ENCODE results near the gene TEDC1. TPM values are rescaled to one million over a fixed set of nuclear protein-coding genes. Genes with fewer than 3 reads are reported as not detected.

The TEDC1 gene
- total RNA-seq, 1 donor from 2014 or later = 13.6 TPM

DNA sequence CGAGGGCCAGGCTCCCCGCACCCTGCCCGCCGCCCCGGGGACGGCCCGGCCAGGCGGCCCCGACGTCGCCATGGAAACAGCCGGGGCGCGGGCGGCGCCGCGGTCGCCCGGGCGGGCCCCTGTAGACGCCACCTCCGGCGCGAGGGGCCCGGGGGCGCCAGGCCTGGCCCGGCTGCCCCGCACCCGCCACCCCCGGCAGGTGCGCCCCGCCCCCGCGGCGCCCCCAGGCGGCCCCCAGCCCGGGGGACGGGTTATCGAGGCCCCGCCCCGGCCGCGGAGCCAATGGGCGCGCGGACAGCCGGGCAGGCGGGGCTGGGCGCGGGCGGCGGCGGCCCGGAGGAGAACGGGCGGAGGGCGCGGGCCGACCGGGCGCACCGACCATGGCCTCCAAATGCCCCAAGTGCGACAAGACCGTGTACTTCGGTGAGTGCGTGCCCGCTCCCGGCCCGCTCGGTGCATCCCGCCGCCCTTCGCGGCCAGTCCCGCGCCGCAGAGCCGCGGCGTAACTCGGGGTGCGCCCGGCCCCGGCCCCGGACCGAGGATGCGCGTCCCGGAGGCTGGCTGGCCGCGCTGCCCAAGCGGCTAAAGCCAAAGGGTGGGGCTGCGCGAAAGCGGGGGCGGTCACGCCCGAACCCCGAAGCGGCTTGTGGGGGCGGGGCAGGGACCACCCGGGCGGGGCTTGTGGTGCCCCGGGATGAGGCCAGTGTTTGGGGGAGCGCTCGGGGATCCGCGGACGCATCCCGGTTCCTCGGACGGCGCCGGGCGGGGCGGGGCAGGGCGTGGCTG lies 16.4 kb upstream of the TEDC1 start, which contains the start of gene CRIP2:
CRIP2 (plus strand) TSS at position 339 of the 786 bp plus-strand sequence; CDS start at position 381, 42 bp downstream.
- TF ChIP-seq CTCF (IDR thresholded peaks at IDR 0.05; ENCODE audit: unreplicated experiment) = no peak
- Mint-ChIP-seq H3K4me3 (peak within 1 kb of the TSS; percentile 62), H3K4me1 (peaks cover 18% of the 10 kb centered on the region), H3K9me3 (no peaks in the 10 kb centered on the region), H3K27ac (no peak within 1 kb of the TSS), H3K36me3 (no peaks in the 10 kb centered on the region), H3K27me3 (ENCODE audit: low read depth) (peaks cover 27% of the 10 kb centered on the region)
- DNase-seq (ENCODE audit: low spot score in 2 of 2, unreplicated experiment in 2 of 2) = peak in 1 of 2 experiments; percentile 62

GRCh38 chr14:105475269-105476096 lies 15.6 kb upstream of the TEDC1 start:
- H3K27ac Mint-ChIP-seq = no peak overlapping the region
- peaks cover 35% of the 10 kb centered on the region for H3K27me3 Mint-ChIP-seq (ENCODE audit: low read depth)
- DNase-seq (ENCODE audit: low spot score in 2 of 2, unreplicated experiment in 2 of 2) = no peak
- peaks cover 21% of the 10 kb centered on the region for H3K4me1 Mint-ChIP-seq
- H3K4me3 Mint-ChIP-seq = peak overlapping the region; percentile 62
- no peaks in the 10 kb centered on the region for H3K36me3 Mint-ChIP-seq
- H3K9me3 Mint-ChIP-seq = no peaks in the 10 kb centered on the region
- TF ChIP-seq CTCF (IDR thresholded peaks at IDR 0.05; ENCODE audit: unreplicated experiment) = no peak

- Mint-ChIP-seq H3K27me3 (ENCODE audit: low read depth) (peaks cover 39% of the 10 kb centered on the region), H3K36me3 (no peaks in the 10 kb centered on the region), H3K4me3 (peak overlapping the region; percentile 62), H3K4me1 (peaks cover 29% of the 10 kb centered on the region), H3K9me3 (no peaks in the 10 kb centered on the region), H3K27ac (no peak overlapping the region)
- no peak for DNase-seq (ENCODE audit: low spot score in 2 of 2, unreplicated experiment in 2 of 2)
- TF ChIP-seq CTCF (IDR thresholded peaks at IDR 0.05; ENCODE audit: unreplicated experiment) = no peak
These were observed 14.8 kb upstream of the TEDC1 start for GRCh38 chr14:105476097-105476830.

GRCh38 chr14:105476831-105477659 lies 14.0 kb upstream of the TEDC1 start:
- Mint-ChIP-seq H3K27ac (no peak overlapping the region), H3K36me3 (no peaks in the 10 kb centered on the region), H3K4me1 (peaks cover 32% of the 10 kb centered on the region), H3K27me3 (ENCODE audit: low read depth) (peaks cover 39% of the 10 kb centered on the region), H3K4me3 (peak overlapping the region; percentile 62), H3K9me3 (no peaks in the 10 kb centered on the region)
- no peak for TF ChIP-seq CTCF (IDR thresholded peaks at IDR 0.05; ENCODE audit: unreplicated experiment)
- DNase-seq (ENCODE audit: low spot score in 2 of 2, unreplicated experiment in 2 of 2) = no peak
